ENCODE data around the gene MAML2.

DNA sequence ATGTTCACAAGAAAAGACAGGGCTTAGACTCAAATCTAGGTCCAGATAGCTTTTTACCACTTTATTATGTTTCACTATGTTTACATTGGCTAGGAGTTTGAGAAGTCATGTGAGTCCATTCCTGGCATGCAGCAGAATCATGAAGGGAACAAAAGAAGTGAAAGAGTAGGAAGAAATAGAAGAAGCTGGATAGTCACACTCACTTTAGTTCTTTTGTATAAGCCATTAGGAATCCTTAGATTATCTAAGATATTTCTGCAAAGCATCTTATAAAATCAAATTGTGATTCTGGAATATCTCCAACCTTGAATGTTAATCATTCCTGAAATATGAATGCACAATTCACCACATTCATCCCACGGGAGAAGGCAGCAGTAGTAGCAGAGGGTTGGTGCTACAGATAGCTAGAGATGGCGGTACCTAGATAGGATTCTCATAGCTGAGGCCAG is 31.9 kb downstream of the MAML2 start:
- TF ChIP-seq, protein P1, sequence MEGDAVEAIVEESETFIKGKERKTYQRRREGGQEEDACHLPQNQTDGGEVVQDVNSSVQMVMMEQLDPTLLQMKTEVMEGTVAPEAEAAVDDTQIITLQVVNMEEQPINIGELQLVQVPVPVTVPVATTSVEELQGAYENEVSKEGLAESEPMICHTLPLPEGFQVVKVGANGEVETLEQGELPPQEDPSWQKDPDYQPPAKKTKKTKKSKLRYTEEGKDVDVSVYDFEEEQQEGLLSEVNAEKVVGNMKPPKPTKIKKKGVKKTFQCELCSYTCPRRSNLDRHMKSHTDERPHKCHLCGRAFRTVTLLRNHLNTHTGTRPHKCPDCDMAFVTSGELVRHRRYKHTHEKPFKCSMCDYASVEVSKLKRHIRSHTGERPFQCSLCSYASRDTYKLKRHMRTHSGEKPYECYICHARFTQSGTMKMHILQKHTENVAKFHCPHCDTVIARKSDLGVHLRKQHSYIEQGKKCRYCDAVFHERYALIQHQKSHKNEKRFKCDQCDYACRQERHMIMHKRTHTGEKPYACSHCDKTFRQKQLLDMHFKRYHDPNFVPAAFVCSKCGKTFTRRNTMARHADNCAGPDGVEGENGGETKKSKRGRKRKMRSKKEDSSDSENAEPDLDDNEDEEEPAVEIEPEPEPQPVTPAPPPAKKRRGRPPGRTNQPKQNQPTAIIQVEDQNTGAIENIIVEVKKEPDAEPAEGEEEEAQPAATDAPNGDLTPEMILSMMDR (conservative IDR thresholded peaks at IDR 0.05; ENCODE audit: low read length), result no peak
- TF ChIP-seq EZH2phosphoT487 (IDR thresholded peaks at IDR 0.05; ENCODE audit: borderline replicate concordance, low read depth, low read length), result no peak
